Prostate gland (tissue), 2 donors: Measurements from ENCODE around the gene SLCO4A1.

Experiments used
- CTCF ChIP-seq, 4 experiments: fragments of 200-600 bp in 2 of 4; fragments of 450-650 bp in 2 of 4; sonication (generic) in 2 of 4; IDR thresholded peaks; 1 replicate in 3 of 4; 2 replicates in 1 of 4; pipeline ENCODE4 v1.5.1; 2016 to 2019; ENCODE audit warnings: antibody characterized with exemption in 4 of 4, mild to moderate bottlenecking in 2 of 4, moderate library complexity in 2 of 4
- POLR2A ChIP-seq: fragments of 450-650 bp; IDR thresholded peaks from one replicate; pipeline ENCODE4 v1.6.1; 2016; ENCODE audit warnings: antibody characterized with exemption, mild to moderate bottlenecking

- TF ChIP-seq CTCF (IDR thresholded peaks at IDR 0.05), result no peak
- no peak for TF ChIP-seq POLR2A
Measured at GRCh38 chr20:62657589-62657942, 15.3 kb downstream of the SLCO4A1 start.
